Astrocyte (in vitro differentiated cells and primary cell): Measurements from ENCODE around the gene SLITRK4.

Experiments
- CTCF ChIP-seq: IDR thresholded peaks from 2 replicates; pipeline ENCODE4 v1.5.1; 2011; ENCODE audit warnings: low read depth, mild to moderate bottlenecking, inconsistent platforms, low read length, moderate library complexity; ENCODE audit not compliant: insufficient read depth
- EZH2 ChIP-seq: IDR thresholded peaks from 2 replicates; pipeline ENCODE4 v1.6.1; 2012; ENCODE audit warnings: mild to moderate bottlenecking, low read length, inconsistent platforms; ENCODE audit not compliant: insufficient read depth

- TF ChIP-seq CTCF (no peak), EZH2 (no peak)
Measured at GRCh38 chrX:143601809-143602208, 34.1 kb downstream of the SLITRK4 start.
